Panc1 (cell line): Measurements from ENCODE around the gene SRRM4. TPM values are rescaled to one million over a fixed set of nuclear protein-coding genes. Genes with fewer than 3 reads are reported as not detected.

Experiments
- ATAC-seq: fragments of 200-7000 bp; cut with Tn5 transposase; 2 replicates; pipeline ENCODE4 v1.9.1; 2020; ENCODE audit warnings: mild to moderate bottlenecking, moderate library complexity
- BruUV-seq: library from RNA; stranded (reverse); fragments of 400-500 nt; replicated peaks from 2 replicates; lab custom pipeline; 2021; lab: Mats Ljungman, UMichigan
- CTCF ChIA-PET: fragments of 300-600 bp; sonication (Branson Sonifier 250); formaldehyde crosslinking; loops from one replicate; lab custom pipeline; 2022; ENCODE audit warnings: antibody characterized with exemption; lab: Charles Lee
- POLR2A ChIA-PET: fragments of 300-600 bp; sonication (Branson Sonifier 250); formaldehyde crosslinking; loops from one replicate; lab custom pipeline; 2022; ENCODE audit warnings: antibody characterized with exemption; lab: Charles Lee
- DNase-seq: peaks from one replicate; pipeline ENCODE4 v3.0.0-alpha.2; 2010; ENCODE audit warnings: low read depth, low spot score
- H3K27ac ChIP-seq: 2 replicates; pipeline ENCODE4 v1.5.1; 2011; ENCODE audit warnings: mild to moderate bottlenecking, low read length, inconsistent platforms
- H3K27me3 ChIP-seq: fragments of 200-500 bp; sonication (Bioruptor generic); 2 replicates; pipeline ENCODE4 v1.6.0; 2014; ENCODE audit warnings: low read length, inconsistent platforms; ENCODE audit not compliant: control insufficient read depth, insufficient read depth
- H3K36me3 ChIP-seq: fragments of 200-500 bp; sonication (Bioruptor generic); 2 replicates; pipeline ENCODE4 v1.5.1; 2014; ENCODE audit warnings: inconsistent platforms, mild to moderate bottlenecking, low read length, moderate library complexity; ENCODE audit not compliant: control insufficient read depth, insufficient read depth
- H3K4me1 ChIP-seq: 2 replicates; pipeline ENCODE4 v1.5.1; 2011; ENCODE audit warnings: inconsistent platforms, mild to moderate bottlenecking, low read length, moderate library complexity; ENCODE audit not compliant: control insufficient read depth, insufficient read depth
- H3K4me3 ChIP-seq, 2 experiments: 2 replicates each; pipeline ENCODE4 v1.5.1; 2011 to 2012; ENCODE audit warnings: low read depth in 2 of 2, low read length in 2 of 2, mild to moderate bottlenecking in 2 of 2, inconsistent platforms in 1 of 2, moderate library complexity in 1 of 2
- H3K9me3 ChIP-seq: fragments of 200-500 bp; sonication (Bioruptor generic); 2 replicates; pipeline ENCODE4 v1.5.1; 2014; ENCODE audit warnings: low read depth, mild to moderate bottlenecking, inconsistent platforms, low read length, moderate library complexity; ENCODE audit not compliant: control insufficient read depth, insufficient read depth
- POLR2AphosphoS5 ChIP-seq: IDR thresholded peaks from 2 replicates; pipeline ENCODE4 v1.6.1; 2012; ENCODE audit warnings: mild to moderate bottlenecking, low read depth, low read length, moderate library complexity
- SIN3A ChIP-seq: IDR thresholded peaks from 2 replicates; pipeline ENCODE4 v1.6.1; 2012; ENCODE audit warnings: low read depth, mild to moderate bottlenecking, low read length, moderate library complexity, borderline replicate concordance; ENCODE audit not compliant: insufficient read depth
- TCF7L2 ChIP-seq: IDR thresholded peaks from 2 replicates; pipeline ENCODE4 v1.6.1; 2011; ENCODE audit warnings: mild to moderate bottlenecking, low read depth, low read length, inconsistent platforms
- in situ Hi-C: cut with HindIII; loops from 2 replicates; pipeline ENCODE4 v1.10.0; 2016; ENCODE audit warnings: low sequenced_read_pairs, low pct_unique_long_range_greater_than_20kb
- intact Hi-C: fragments of 100-400 bp; cut with micrococcal nuclease; formaldehyde crosslinking; loops from one replicate; pipeline ENCODE4 v1.10.0; 2022; ENCODE audit not compliant: unreplicated experiment
- total RNA-seq: library from RNA; stranded (reverse); gene quantifications from one replicate; pipeline ENCODE4 v1.2.1, GENCODE V29; 2021; ENCODE audit not compliant: unreplicated experiment
- TF ChIP-seq, protein P1 (sequence below): fragments of 450-650 bp; IDR thresholded peaks from 2 replicates; pipeline ENCODE4 v1.5.1; 2017; ENCODE audit warnings: mild to moderate bottlenecking
- TF ChIP-seq, protein P2 (sequence below), 2 experiments: IDR thresholded peaks; 2 replicates each; pipeline ENCODE4 v1.6.1; 2011 to 2012; ENCODE audit warnings: low read depth in 2 of 2, control low read depth in 1 of 2, low read length in 1 of 2, mild to moderate bottlenecking in 1 of 2, moderate library complexity in 1 of 2; ENCODE audit not compliant: insufficient read depth in 1 of 2

The SRRM4 gene
- total RNA-seq, 1 experiment from 2014 or later = not detected

DNA sequence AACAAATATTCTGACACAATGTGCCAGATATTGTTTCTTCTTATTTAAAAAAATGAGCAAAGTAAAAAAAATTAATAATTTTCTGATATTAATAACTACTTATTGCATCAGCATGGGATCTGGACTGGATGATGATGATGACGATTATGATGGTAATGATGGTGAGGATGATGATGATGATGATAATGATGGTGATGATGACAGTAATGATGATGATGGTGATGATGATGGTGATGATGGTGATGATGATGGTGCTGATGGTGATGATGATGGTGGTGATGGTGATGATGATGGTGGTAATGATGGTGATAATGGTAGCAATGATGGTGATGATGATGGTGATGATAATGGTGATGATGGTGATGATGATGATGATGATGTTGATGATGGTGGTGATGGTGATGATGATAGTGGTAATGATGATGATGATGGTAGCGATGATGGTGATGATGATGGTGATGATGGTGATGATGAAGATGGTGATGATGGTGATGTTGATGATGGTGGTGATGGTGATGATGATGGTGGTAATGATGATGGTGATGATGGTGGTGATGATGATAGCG is 94.0 kb downstream of the SRRM4 start:
- DNase-seq = no peak
- in situ Hi-C loops (no loop called here), intact Hi-C loops (no loop called here)
- no peak overlapping the region for H3K27ac ChIP-seq
- no TSS peak for BruUV-seq
- no peaks in the 10 kb centered on the region for H3K4me1 ChIP-seq
- H3K9me3 ChIP-seq = no peaks in the 10 kb centered on the region
- TF ChIP-seq, protein P1, sequence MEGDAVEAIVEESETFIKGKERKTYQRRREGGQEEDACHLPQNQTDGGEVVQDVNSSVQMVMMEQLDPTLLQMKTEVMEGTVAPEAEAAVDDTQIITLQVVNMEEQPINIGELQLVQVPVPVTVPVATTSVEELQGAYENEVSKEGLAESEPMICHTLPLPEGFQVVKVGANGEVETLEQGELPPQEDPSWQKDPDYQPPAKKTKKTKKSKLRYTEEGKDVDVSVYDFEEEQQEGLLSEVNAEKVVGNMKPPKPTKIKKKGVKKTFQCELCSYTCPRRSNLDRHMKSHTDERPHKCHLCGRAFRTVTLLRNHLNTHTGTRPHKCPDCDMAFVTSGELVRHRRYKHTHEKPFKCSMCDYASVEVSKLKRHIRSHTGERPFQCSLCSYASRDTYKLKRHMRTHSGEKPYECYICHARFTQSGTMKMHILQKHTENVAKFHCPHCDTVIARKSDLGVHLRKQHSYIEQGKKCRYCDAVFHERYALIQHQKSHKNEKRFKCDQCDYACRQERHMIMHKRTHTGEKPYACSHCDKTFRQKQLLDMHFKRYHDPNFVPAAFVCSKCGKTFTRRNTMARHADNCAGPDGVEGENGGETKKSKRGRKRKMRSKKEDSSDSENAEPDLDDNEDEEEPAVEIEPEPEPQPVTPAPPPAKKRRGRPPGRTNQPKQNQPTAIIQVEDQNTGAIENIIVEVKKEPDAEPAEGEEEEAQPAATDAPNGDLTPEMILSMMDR = no peak
- TF ChIP-seq TCF7L2 (no peak), SIN3A (no peak)
- ChIA-PET POLR2A (no interaction called here), CTCF (no interaction called here)
- H3K36me3 ChIP-seq = no peaks in the 10 kb centered on the region
- no peak overlapping the region for H3K4me3 ChIP-seq
- ATAC-seq = no peak
- H3K27me3 ChIP-seq = peaks cover 6% of the 10 kb centered on the region

DNA sequence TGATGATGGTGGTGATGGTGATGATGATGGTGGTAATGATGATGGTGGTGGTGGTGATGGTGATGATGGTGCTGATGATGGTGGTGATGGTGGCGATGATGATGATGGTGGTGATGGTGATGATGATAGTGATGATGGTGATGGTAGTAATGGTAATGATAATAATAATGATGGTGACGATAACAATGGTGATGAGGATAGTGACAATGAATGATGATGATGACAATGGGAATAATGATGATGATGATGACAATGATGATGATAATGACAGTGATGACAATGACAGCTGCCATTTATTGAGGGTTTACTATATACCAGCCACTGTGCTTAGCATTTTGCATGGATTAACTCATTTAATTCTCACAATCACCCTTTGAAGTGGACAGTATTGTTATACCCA is 94.6 kb downstream of the SRRM4 start:
- Histone ChIP-seq H3K4me3 (no peak overlapping the region), H3K36me3 (no peaks in the 10 kb centered on the region), H3K27me3 (peaks cover 8% of the 10 kb centered on the region), H3K4me1 (no peaks in the 10 kb centered on the region), H3K27ac (no peak overlapping the region), H3K9me3 (no peaks in the 10 kb centered on the region)
- no TSS peak for BruUV-seq
- TF ChIP-seq SIN3A (no peak), POLR2AphosphoS5 (no peak)
- TF ChIP-seq, protein P1 = no peak
- TF ChIP-seq, protein P2, sequence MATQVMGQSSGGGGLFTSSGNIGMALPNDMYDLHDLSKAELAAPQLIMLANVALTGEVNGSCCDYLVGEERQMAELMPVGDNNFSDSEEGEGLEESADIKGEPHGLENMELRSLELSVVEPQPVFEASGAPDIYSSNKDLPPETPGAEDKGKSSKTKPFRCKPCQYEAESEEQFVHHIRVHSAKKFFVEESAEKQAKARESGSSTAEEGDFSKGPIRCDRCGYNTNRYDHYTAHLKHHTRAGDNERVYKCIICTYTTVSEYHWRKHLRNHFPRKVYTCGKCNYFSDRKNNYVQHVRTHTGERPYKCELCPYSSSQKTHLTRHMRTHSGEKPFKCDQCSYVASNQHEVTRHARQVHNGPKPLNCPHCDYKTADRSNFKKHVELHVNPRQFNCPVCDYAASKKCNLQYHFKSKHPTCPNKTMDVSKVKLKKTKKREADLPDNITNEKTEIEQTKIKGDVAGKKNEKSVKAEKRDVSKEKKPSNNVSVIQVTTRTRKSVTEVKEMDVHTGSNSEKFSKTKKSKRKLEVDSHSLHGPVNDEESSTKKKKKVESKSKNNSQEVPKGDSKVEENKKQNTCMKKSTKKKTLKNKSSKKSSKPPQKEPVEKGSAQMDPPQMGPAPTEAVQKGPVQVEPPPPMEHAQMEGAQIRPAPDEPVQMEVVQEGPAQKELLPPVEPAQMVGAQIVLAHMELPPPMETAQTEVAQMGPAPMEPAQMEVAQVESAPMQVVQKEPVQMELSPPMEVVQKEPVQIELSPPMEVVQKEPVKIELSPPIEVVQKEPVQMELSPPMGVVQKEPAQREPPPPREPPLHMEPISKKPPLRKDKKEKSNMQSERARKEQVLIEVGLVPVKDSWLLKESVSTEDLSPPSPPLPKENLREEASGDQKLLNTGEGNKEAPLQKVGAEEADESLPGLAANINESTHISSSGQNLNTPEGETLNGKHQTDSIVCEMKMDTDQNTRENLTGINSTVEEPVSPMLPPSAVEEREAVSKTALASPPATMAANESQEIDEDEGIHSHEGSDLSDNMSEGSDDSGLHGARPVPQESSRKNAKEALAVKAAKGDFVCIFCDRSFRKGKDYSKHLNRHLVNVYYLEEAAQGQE (IDR thresholded peaks at IDR 0.05; ENCODE audit: insufficient read depth in 1 of 2, low read depth in 2 of 2, low read length in 1 of 2) = no peak
- intact Hi-C loops = no loop called here
- no peak for DNase-seq
- in situ Hi-C loops = no loop called here
- POLR2A ChIA-PET = no interaction called here
- ATAC-seq = no peak
- CTCF ChIA-PET = no interaction called here
